NCI-H2227 treated with DMSO at 0.1 percent for 48 hours (cell line): ENCODE results near the gene TAGLN.
"Not testable (repeated sequence)": the region's sequence is repeated elsewhere in the genome, so short reads cannot be mapped to it uniquely, and the experiment has no call there.

Experiments used
- DNase-seq: peaks from one replicate; lab custom pipeline; 2025; lab: John Stamatoyannopoulos, UW

The TAGLN gene

GRCh38 chr11:117180661-117181585 is 18.2 kb upstream of the TAGLN start:
- DNase-seq = no peak

- DNase-seq = no peak
Observed at GRCh38 chr11:117181586-117182550, 17.3 kb upstream of the TAGLN start.

- DNase-seq = no peak
Observed at GRCh38 chr11:117182551-117182935, 16.6 kb upstream of the TAGLN start.

GRCh38 chr11:117183178-117183577 is 16.0 kb upstream of the TAGLN start:
- DNase-seq = not testable (repeated sequence)

GRCh38 chr11:117183724-117184349 is 15.3 kb upstream of the TAGLN start:
- no peak for DNase-seq

- DNase-seq = no peak
Observed at GRCh38 chr11:117185736-117186430, 13.3 kb upstream of the TAGLN start.

GRCh38 chr11:117186431-117186761 is 12.8 kb upstream of the TAGLN start:
- DNase-seq = no peak

- no peak for DNase-seq
Observed at GRCh38 chr11:117187007-117187406, 12.2 kb upstream of the TAGLN start.

GRCh38 chr11:117187428-117187798 is 11.8 kb upstream of the TAGLN start:
- no peak for DNase-seq

- peak; percentile 47 for DNase-seq
Observed at GRCh38 chr11:117187799-117188481, 11.2 kb upstream of the TAGLN start.

GRCh38 chr11:117188620-117189081 is 10.5 kb upstream of the TAGLN start:
- DNase-seq = no peak

- DNase-seq = no peak
Observed at GRCh38 chr11:117189191-117189940, 9.8 kb upstream of the TAGLN start.

- DNase-seq = no peak
Observed at GRCh38 chr11:117189941-117190544, 9.1 kb upstream of the TAGLN start.

GRCh38 chr11:117191680-117192400 is 7.3 kb upstream of the TAGLN start:
- no peak for DNase-seq

- no peak for DNase-seq
Observed at GRCh38 chr11:117192401-117192875, 6.7 kb upstream of the TAGLN start.

GRCh38 chr11:117193130-117194020 is 5.8 kb upstream of the TAGLN start:
- no peak for DNase-seq

GRCh38 chr11:117194267-117194666 is 4.9 kb upstream of the TAGLN start:
- no peak for DNase-seq

GRCh38 chr11:117195258-117195657 is 3.9 kb upstream of the TAGLN start:
- no peak for DNase-seq
